A673 (cell line): Measurements from ENCODE around the gene CYBB.

Source experiments
- EZH2 ChIP-seq: fragments of 200-600 bp; sonication (generic); IDR thresholded peaks from 2 replicates; pipeline ENCODE4 v1.6.1; 2017; ENCODE audit warnings: borderline replicate concordance, low read depth, mild to moderate bottlenecking, mixed read lengths, antibody characterized with exemption, low read length; ENCODE audit not compliant: poor library complexity, severe bottlenecking
- TF ChIP-seq, protein P1 (sequence below): fragments of 300-800, 200-600 bp; sonication (generic); conservative IDR thresholded peaks from 2 replicates; pipeline ENCODE4 v1.5.1; 2017; ENCODE audit warnings: low read depth, mild to moderate bottlenecking, antibody characterized with exemption, low read length, moderate library complexity, mixed read lengths

DNA sequence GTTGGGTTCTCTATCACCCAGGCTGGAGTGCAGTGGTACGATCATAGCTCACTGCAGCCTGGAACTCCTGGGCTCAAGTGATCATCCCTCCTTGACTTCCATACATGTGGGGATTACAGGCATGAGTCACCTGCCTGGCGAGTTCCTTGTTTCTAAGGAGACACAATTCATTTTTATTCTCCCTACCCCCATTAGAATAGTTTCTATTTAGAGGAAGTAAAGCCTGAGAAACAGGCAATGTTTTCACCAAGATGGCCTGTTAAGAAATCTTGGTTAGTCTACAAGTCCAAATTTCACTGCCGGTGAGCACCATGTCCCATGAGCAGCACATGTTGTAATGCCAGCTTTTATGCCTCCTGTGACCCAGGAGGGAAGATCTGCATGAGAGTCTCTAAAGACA lies 5.7 kb downstream of the CYBB start:
- TF ChIP-seq, protein P1, sequence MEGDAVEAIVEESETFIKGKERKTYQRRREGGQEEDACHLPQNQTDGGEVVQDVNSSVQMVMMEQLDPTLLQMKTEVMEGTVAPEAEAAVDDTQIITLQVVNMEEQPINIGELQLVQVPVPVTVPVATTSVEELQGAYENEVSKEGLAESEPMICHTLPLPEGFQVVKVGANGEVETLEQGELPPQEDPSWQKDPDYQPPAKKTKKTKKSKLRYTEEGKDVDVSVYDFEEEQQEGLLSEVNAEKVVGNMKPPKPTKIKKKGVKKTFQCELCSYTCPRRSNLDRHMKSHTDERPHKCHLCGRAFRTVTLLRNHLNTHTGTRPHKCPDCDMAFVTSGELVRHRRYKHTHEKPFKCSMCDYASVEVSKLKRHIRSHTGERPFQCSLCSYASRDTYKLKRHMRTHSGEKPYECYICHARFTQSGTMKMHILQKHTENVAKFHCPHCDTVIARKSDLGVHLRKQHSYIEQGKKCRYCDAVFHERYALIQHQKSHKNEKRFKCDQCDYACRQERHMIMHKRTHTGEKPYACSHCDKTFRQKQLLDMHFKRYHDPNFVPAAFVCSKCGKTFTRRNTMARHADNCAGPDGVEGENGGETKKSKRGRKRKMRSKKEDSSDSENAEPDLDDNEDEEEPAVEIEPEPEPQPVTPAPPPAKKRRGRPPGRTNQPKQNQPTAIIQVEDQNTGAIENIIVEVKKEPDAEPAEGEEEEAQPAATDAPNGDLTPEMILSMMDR: no peak
- no peak for TF ChIP-seq EZH2
